Measurements from ENCODE around the gene SPEF2.
"Not testable (repeated sequence)": the region's sequence is repeated elsewhere in the genome, so short reads cannot be mapped to it uniquely, and the experiment has no call there.

The SPEF2 gene

DNA sequence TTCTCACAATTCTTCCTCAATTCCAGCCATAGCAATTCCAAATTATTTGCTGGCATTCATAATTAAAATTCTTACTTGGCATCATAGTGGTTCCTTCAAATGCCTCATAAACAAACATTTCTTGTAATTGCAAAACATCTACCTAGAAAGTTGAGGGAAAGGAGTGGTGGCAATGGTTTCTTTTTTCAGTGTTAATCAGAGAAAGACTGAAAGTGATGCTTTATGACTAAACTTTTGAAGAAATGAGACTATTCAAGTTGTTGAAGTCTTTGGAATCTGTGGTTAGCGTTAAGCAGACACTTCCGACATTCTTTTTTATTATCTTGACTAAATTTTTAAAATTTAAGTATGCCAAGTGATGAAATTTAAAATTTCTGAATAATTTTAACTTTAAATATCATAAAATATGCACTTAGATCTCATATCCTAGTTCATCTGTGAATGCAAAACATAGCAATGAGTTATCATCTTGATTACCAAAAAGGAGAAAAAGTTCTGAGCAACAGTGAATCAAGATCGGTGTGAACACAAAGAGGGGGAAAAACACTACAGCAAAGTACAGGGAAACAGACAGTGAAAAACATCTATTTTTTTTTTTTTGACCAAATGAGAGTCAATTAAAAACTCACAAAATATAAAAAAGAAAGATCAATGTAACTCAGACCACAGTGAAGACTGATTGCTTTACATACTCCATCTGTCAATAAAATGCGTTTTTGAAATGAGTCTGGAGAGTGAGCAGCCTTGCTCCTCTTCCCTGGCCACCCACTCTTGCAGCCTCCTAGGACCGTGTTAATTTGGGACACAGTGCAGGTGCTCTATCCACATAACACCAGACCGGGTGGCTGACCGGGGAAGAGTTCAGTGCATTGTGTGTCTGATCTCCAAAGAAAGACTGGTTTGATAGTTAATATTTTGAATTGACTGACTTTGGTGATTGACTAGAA lies 218.4 kb downstream of the SPEF2 start:
- Histone ChIP-seq H3K27ac (no peak overlapping the region), H3K9me3 (no peaks in the 10 kb centered on the region), H3K4me1 (ENCODE audit: control insufficient read depth in 1 of 2, insufficient read depth in 1 of 2, low read depth in 1 of 2, low read length in 1 of 2) (no peaks in the 10 kb centered on the region), H3K4me3 (ENCODE audit: low read depth in 1 of 2, low read length in 1 of 2) (no peak overlapping the region), H3K27me3 (no peaks in the 10 kb centered on the region), H3K36me3 (no peaks in the 10 kb centered on the region)
- no peak for TF ChIP-seq CTCF (IDR thresholded peaks at IDR 0.05)

DNA sequence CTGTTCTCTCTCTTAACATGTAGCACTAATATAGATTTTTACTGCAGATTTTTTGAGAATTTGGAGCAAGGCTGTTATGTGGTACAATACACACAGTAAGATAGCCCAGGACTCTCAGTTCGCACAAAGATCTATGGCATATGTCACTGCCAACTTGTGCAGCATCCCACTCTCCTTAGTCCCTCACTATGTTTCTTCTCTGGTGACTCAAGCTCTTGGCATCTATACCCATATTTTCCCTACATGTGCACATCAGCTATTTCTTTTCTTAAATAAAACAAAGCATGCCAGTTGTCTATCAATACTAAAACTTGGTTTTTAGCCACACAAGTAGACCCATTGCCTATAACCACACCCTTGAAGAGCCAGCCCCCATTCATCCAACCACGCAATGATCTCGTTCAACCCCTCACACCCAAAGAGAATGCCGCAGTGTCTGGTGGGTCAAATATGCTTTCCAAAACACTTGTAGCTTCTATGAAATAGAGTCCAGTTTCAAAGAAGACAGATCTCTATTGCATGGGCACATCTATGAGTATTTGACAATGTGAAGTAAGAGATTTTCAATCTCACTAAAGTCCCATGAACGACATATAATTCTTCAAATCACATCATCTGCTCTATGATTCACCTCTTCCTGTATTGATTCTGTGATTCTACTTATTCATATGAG lies 220.8 kb downstream of the SPEF2 start:
- H3K9me3 ChIP-seq: no peaks in the 10 kb centered on the region
- H3K4me1 ChIP-seq (ENCODE audit: control insufficient read depth in 1 of 2, insufficient read depth in 1 of 2, low read depth in 1 of 2, low read length in 1 of 2): no peaks in the 10 kb centered on the region
- H3K27me3 ChIP-seq: no peaks in the 10 kb centered on the region
- no peaks in the 10 kb centered on the region for H3K36me3 ChIP-seq
- TF ChIP-seq CTCF (IDR thresholded peaks at IDR 0.05): no peak
- H3K27ac ChIP-seq: no peak overlapping the region
- no peak overlapping the region for H3K4me3 ChIP-seq (ENCODE audit: low read depth in 1 of 2, low read length in 1 of 2)

- H3K36me3 ChIP-seq: no peaks in the 10 kb centered on the region
- no peaks in the 10 kb centered on the region for H3K27me3 ChIP-seq
- TF ChIP-seq CTCF (IDR thresholded peaks at IDR 0.05): no peak
- H3K4me3 ChIP-seq (ENCODE audit: low read depth in 1 of 2, low read length in 1 of 2): no peak overlapping the region
- H3K4me1 ChIP-seq (ENCODE audit: control insufficient read depth in 1 of 2, insufficient read depth in 1 of 2, low read depth in 1 of 2, low read length in 1 of 2): no peaks in the 10 kb centered on the region
- H3K9me3 ChIP-seq: no peaks in the 10 kb centered on the region
- no peak overlapping the region for H3K27ac ChIP-seq
Measured at GRCh38 chr5:35842856-35843255, 225.2 kb downstream of the SPEF2 start.

DNA sequence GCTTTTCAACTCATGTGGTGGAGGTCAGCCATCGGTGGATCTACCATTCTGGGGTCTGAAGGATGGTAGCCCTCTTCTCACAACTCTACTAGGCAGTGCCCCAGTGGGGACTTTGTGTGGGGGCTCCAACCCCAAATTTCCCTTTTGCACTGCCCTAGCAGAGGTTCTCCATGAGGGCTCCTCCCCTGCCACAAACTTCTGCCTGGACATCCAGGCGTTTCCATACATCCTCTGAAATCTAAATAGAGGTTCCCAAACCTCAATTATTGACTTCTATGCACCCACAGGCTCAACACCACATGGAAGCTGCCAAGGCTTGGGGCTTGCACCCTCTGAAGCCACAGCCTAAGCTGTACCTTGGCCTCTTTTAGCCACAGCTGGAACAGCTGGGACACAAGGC lies 227.8 kb downstream of the SPEF2 start:
- H3K27ac ChIP-seq; H3K4me3 ChIP-seq (ENCODE audit: low read depth in 1 of 2, low read length in 1 of 2); H3K9me3 ChIP-seq; H3K4me1 ChIP-seq (ENCODE audit: control insufficient read depth in 1 of 2, insufficient read depth in 1 of 2, low read depth in 1 of 2, low read length in 1 of 2); H3K36me3 ChIP-seq; H3K27me3 ChIP-seq: not testable (repeated sequence)

DNA sequence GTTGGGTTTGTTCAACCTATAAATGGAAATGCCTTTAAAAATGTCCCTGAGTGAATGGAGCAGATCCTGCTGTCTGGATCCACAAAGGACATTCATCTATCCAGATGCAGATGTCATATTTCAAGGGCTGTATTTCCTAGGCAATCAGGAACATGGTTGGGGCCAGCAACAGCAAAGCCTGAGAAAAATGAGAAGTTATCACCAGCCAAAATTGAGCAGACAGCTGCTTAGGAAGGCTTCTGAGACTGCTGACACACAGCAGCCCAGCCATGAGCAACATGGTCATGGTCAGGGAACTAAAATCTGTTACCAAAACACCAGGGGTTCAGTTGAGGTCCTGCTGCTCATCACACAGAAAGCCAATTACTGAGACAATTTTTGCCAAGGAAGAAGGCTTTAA lies 229.8 kb downstream of the SPEF2 start:
- Histone ChIP-seq H3K27me3 (no peaks in the 10 kb centered on the region), H3K9me3 (no peaks in the 10 kb centered on the region), H3K4me3 (ENCODE audit: low read depth in 1 of 2, low read length in 1 of 2) (no peak overlapping the region), H3K36me3 (no peaks in the 10 kb centered on the region), H3K4me1 (ENCODE audit: control insufficient read depth in 1 of 2, insufficient read depth in 1 of 2, low read depth in 1 of 2, low read length in 1 of 2) (no peaks in the 10 kb centered on the region), H3K27ac (no peak overlapping the region)
- no peak for TF ChIP-seq CTCF (IDR thresholded peaks at IDR 0.05)

DNA sequence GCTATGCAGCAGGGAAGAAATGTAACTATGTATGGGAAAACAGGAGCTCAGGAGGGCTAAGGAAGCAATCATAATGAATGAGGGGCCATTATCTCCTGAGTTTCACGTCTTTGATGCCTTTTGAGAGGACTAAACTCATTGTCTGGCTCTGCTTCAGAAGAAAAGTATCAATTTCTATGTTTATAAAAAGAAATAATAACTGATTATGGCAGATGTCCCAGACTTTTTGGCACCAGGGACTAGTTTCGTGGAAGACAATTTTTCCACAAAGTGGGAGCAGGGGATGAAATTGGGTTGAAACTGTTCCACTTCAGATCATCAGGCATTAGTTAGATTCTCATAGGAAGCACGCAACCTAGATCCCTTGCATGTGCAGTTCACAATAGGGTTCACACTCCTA lies 230.3 kb downstream of the SPEF2 start:
- no peaks in the 10 kb centered on the region for H3K4me1 ChIP-seq (ENCODE audit: control insufficient read depth in 1 of 2, insufficient read depth in 1 of 2, low read depth in 1 of 2, low read length in 1 of 2)
- no peak for TF ChIP-seq CTCF (IDR thresholded peaks at IDR 0.05)
- no peak overlapping the region for H3K27ac ChIP-seq
- no peaks in the 10 kb centered on the region for H3K36me3 ChIP-seq
- no peaks in the 10 kb centered on the region for H3K9me3 ChIP-seq
- no peaks in the 10 kb centered on the region for H3K27me3 ChIP-seq
- H3K4me3 ChIP-seq (ENCODE audit: low read depth in 1 of 2, low read length in 1 of 2): no peak overlapping the region
